DOHH2 (cell line): ENCODE results near the gene CNN1.

Experiments used
- H3F3A ChIP-seq: fragments of 200-600 bp; sonication (generic), shearing (Covaris generic); 2 replicates; pipeline ENCODE4 v1.6.0; 2016; ENCODE audit warnings: antibody characterized with exemption, mild to moderate bottlenecking; ENCODE audit not compliant: control insufficient read depth, insufficient read depth
- H3K27ac ChIP-seq: fragments of 200-600 bp; sonication (generic); 2 replicates; pipeline ENCODE4 v1.5.1; 2014; ENCODE audit warnings: low read depth, mild to moderate bottlenecking, low read length, moderate library complexity
- H3K27me3 ChIP-seq: fragments of 200-600 bp; sonication (generic); 2 replicates; pipeline ENCODE4 v1.6.1; 2014; ENCODE audit warnings: mild to moderate bottlenecking, low read length, mixed read lengths; ENCODE audit not compliant: control insufficient read depth
- H3K36me3 ChIP-seq: fragments of 200-600 bp; sonication (generic); 2 replicates; pipeline ENCODE4 v1.6.1; 2014; ENCODE audit warnings: mild to moderate bottlenecking, low read length, moderate library complexity, mixed read lengths; ENCODE audit not compliant: control insufficient read depth
- H3K4me1 ChIP-seq: fragments of 200-600 bp; sonication (generic); 2 replicates; pipeline ENCODE4 v1.6.1; 2014; ENCODE audit warnings: mild to moderate bottlenecking, low read length, mixed read lengths; ENCODE audit not compliant: control insufficient read depth
- H3K4me2 ChIP-seq: fragments of 200-600 bp; sonication (generic); 2 replicates; pipeline ENCODE4 v1.6.0; 2014; ENCODE audit warnings: mild to moderate bottlenecking, low read length, moderate library complexity
- H3K4me3 ChIP-seq: fragments of 200-600 bp; sonication (generic); 2 replicates; pipeline ENCODE4 v1.5.1; 2014; ENCODE audit warnings: mild to moderate bottlenecking, low read length, mixed read lengths
- H3K79me2 ChIP-seq: fragments of 200-600 bp; sonication (generic); 2 replicates; pipeline ENCODE4 v1.6.1; 2014; ENCODE audit warnings: mild to moderate bottlenecking, low read length, mixed read lengths; ENCODE audit not compliant: control insufficient read depth
- H3K9me2 ChIP-seq: fragments of 200-600 bp; sonication (generic); replicated peaks from 2 replicates; pipeline ENCODE4 v1.6.1; 2014; ENCODE audit warnings: mild to moderate bottlenecking, low read length, mixed read lengths; ENCODE audit not compliant: control insufficient read depth
- H3K9me3 ChIP-seq: fragments of 200-600 bp; sonication (generic); 2 replicates; pipeline ENCODE4 v1.6.1; 2014; ENCODE audit warnings: antibody characterized with exemption, low read length, mixed read lengths; ENCODE audit not compliant: control insufficient read depth, insufficient read depth
- H4K20me1 ChIP-seq: fragments of 200-600 bp; sonication (generic); 2 replicates; pipeline ENCODE4 v1.6.0; 2014; ENCODE audit warnings: low read depth, mild to moderate bottlenecking, antibody characterized with exemption, low read length, moderate library complexity; ENCODE audit not compliant: control insufficient read depth, insufficient read depth
- EZH2phosphoT487 ChIP-seq: fragments of 200-600 bp; sonication (generic); IDR thresholded peaks from 2 replicates; pipeline ENCODE4 v1.6.1; 2017; ENCODE audit warnings: borderline replicate concordance, mild to moderate bottlenecking, antibody characterized with exemption, low read length, moderate library complexity, mixed read lengths
- TF ChIP-seq, protein P1 (sequence below): fragments of 200-600 bp; sonication (generic); IDR thresholded peaks from one replicate; pipeline ENCODE4 v1.5.1; 2014; ENCODE audit warnings: antibody characterized with exemption, mild to moderate bottlenecking, low read depth, low read length; ENCODE audit not compliant: poor library complexity, severe bottlenecking

CNN1 gene

DNA sequence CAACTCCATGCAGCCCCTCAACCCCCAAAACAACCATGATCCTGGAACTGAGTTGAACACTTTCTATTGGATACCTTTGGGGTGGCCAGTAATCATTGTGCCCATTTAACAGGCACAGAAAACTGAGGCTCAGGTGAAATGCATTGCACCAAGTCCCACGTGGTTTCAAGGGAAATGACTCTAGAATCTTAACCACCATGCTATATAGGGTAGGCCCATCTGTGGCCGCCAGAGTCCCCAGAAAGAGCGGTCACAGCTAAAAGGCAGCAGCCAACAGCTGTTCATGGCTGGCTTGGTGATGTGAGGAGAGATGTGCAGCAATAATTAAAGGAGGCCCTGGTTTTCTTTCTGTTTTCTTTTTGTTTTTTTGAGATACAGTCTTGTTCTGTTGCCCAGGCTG lies 2.6 kb downstream of the CNN1 start:
- H3K27me3 ChIP-seq = peaks cover 20% of the 10 kb centered on the region

DNA sequence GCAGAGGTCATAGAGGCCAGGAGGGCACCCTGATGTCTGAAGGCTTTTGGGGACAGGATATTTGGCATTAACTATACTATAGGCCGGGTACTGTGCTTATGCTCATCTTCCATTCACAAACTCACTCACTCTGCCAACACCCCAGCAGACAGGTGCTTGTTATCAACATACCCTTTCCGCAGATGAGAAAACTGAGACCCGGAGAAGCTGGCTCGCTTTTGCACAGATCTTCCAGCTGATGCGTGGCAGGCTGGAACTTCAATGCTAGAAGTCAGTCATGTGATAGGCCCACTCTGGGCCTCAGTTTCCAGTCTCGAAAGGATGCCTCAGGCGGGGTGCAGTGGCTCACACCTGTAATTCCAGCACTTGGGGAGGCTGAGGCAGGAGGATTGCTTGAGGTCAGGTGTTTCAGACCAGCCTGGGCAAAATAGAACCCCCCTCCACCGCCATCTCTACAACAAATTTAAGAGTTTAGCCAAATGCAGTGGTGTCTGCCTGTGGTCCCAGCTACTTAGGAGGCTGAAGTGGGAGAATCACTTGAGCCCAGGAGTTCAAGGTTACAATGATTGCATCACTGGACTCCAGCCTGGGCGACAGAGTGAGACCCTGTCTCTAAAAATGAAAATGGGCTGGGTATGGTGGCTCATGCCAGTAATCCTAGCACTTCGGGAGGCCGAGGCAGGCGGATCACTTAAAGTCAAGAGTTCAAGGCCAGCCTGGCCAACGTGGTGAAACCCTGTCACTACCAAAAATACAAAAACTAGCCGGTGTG lies 9.5 kb downstream of the CNN1 start:
- peaks cover 10% of the 10 kb centered on the region for H3K4me1 ChIP-seq
- H3K27ac ChIP-seq = no peak overlapping the region
- TF ChIP-seq EZH2phosphoT487 = no peak
- TF ChIP-seq, protein P1, sequence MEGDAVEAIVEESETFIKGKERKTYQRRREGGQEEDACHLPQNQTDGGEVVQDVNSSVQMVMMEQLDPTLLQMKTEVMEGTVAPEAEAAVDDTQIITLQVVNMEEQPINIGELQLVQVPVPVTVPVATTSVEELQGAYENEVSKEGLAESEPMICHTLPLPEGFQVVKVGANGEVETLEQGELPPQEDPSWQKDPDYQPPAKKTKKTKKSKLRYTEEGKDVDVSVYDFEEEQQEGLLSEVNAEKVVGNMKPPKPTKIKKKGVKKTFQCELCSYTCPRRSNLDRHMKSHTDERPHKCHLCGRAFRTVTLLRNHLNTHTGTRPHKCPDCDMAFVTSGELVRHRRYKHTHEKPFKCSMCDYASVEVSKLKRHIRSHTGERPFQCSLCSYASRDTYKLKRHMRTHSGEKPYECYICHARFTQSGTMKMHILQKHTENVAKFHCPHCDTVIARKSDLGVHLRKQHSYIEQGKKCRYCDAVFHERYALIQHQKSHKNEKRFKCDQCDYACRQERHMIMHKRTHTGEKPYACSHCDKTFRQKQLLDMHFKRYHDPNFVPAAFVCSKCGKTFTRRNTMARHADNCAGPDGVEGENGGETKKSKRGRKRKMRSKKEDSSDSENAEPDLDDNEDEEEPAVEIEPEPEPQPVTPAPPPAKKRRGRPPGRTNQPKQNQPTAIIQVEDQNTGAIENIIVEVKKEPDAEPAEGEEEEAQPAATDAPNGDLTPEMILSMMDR = no peak
- no peaks in the 10 kb centered on the region for H3K9me3 ChIP-seq
- no peak overlapping the region for H3K4me3 ChIP-seq
- no peaks in the 10 kb centered on the region for H3K9me2 ChIP-seq
- H3K27me3 ChIP-seq = 0 out of 2 replicates have a peak, but pooled peaks cover 3% of the 10 kb centered on the region
- no peaks in the 10 kb centered on the region for H4K20me1 ChIP-seq
- no peaks in the 10 kb centered on the region for H3K79me2 ChIP-seq
- peaks cover 15% of the 10 kb centered on the region for H3K36me3 ChIP-seq
- no peaks in the 10 kb centered on the region for H3F3A ChIP-seq
- no peak overlapping the region for H3K4me2 ChIP-seq

More for the DNA sequence above, 2.6 kb downstream of the CNN1 start:
- no peaks in the 10 kb centered on the region for H3K9me2 ChIP-seq
- no peak overlapping the region for H3K27ac ChIP-seq
- H3K4me2 ChIP-seq = no peak overlapping the region
- TF ChIP-seq, protein P1 = no peak
- TF ChIP-seq EZH2phosphoT487 = no peak
- no peaks in the 10 kb centered on the region for H3K79me2 ChIP-seq
- H3K9me3 ChIP-seq = no peaks in the 10 kb centered on the region
- no peaks in the 10 kb centered on the region for H3K36me3 ChIP-seq
- no peaks in the 10 kb centered on the region for H3F3A ChIP-seq
- no peaks in the 10 kb centered on the region for H4K20me1 ChIP-seq
- H3K4me1 ChIP-seq = peaks cover 4% of the 10 kb centered on the region; the same call in 1 of the 2 replicates
- H3K4me3 ChIP-seq = no peak overlapping the region

DNA sequence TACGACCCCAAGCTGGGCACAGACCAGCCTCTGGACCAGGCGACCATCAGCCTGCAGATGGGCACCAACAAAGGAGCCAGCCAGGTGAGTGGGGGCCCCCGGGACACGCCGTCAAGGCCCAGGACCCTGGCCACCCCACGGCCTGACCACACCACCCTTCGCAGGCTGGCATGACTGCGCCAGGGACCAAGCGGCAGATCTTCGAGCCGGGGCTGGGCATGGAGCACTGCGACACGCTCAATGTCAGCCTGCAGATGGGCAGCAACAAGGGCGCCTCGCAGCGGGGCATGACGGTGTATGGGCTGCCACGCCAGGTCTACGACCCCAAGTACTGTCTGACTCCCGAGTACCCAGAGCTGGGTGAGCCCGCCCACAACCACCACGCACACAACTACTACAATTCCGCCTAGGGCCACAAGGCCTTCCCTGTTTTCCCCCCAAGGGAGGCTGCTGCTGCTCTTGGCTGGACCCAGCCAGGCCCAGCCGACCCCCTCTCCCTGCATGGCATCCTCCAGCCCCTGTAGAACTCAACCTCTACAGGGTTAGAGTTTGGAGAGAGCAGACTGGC lies 10.8 kb downstream of the CNN1 start:
- Histone ChIP-seq H3K9me3 (no peaks in the 10 kb centered on the region), H3K79me2 (no peaks in the 10 kb centered on the region), H3K27ac (no peak overlapping the region), H3F3A (no peaks in the 10 kb centered on the region), H3K4me1 (peaks cover 24% of the 10 kb centered on the region), H3K4me3 (no peak overlapping the region), H3K27me3 (no peaks in the 10 kb centered on the region), H3K4me2 (no peak overlapping the region), H3K9me2 (no peaks in the 10 kb centered on the region), H3K36me3 (peaks cover 28% of the 10 kb centered on the region), H4K20me1 (no peaks in the 10 kb centered on the region)
- TF ChIP-seq EZH2phosphoT487 = no peak
- TF ChIP-seq, protein P1 = no peak
